Panc1 (cell line): ENCODE measurements around the gene PSMD1. TPM values are rescaled to one million over a fixed set of nuclear protein-coding genes. Genes with fewer than 3 reads are reported as not detected.

Experiments
- ATAC-seq: fragments of 200-7000 bp; cut with Tn5 transposase; 2 replicates; pipeline ENCODE4 v1.9.1; 2020; ENCODE audit warnings: mild to moderate bottlenecking, moderate library complexity
- BruUV-seq: library from RNA; stranded (reverse); fragments of 400-500 nt; replicated peaks from 2 replicates; lab custom pipeline; 2021; lab: Mats Ljungman, UMichigan
- CTCF ChIA-PET: fragments of 300-600 bp; sonication (Branson Sonifier 250); formaldehyde crosslinking; loops from one replicate; lab custom pipeline; 2022; ENCODE audit warnings: antibody characterized with exemption; lab: Charles Lee
- POLR2A ChIA-PET: fragments of 300-600 bp; sonication (Branson Sonifier 250); formaldehyde crosslinking; loops from one replicate; lab custom pipeline; 2022; ENCODE audit warnings: antibody characterized with exemption; lab: Charles Lee
- DNase-seq: peaks from one replicate; pipeline ENCODE4 v3.0.0-alpha.2; 2010; ENCODE audit warnings: low read depth, low spot score
- H3K27ac ChIP-seq: 2 replicates; pipeline ENCODE4 v1.5.1; 2011; ENCODE audit warnings: mild to moderate bottlenecking, low read length, inconsistent platforms
- H3K27me3 ChIP-seq: fragments of 200-500 bp; sonication (Bioruptor generic); 2 replicates; pipeline ENCODE4 v1.6.0; 2014; ENCODE audit warnings: low read length, inconsistent platforms; ENCODE audit not compliant: control insufficient read depth, insufficient read depth
- H3K36me3 ChIP-seq: fragments of 200-500 bp; sonication (Bioruptor generic); 2 replicates; pipeline ENCODE4 v1.5.1; 2014; ENCODE audit warnings: inconsistent platforms, mild to moderate bottlenecking, low read length, moderate library complexity; ENCODE audit not compliant: control insufficient read depth, insufficient read depth
- H3K4me1 ChIP-seq: 2 replicates; pipeline ENCODE4 v1.5.1; 2011; ENCODE audit warnings: inconsistent platforms, mild to moderate bottlenecking, low read length, moderate library complexity; ENCODE audit not compliant: control insufficient read depth, insufficient read depth
- H3K4me3 ChIP-seq, 2 experiments: 2 replicates each; pipeline ENCODE4 v1.5.1; 2011 to 2012; ENCODE audit warnings: low read depth in 2 of 2, low read length in 2 of 2, mild to moderate bottlenecking in 2 of 2, inconsistent platforms in 1 of 2, moderate library complexity in 1 of 2
- H3K9me3 ChIP-seq: fragments of 200-500 bp; sonication (Bioruptor generic); 2 replicates; pipeline ENCODE4 v1.5.1; 2014; ENCODE audit warnings: low read depth, mild to moderate bottlenecking, inconsistent platforms, low read length, moderate library complexity; ENCODE audit not compliant: control insufficient read depth, insufficient read depth
- CTCF ChIP-seq: fragments of 450-650 bp; IDR thresholded peaks from 2 replicates; pipeline ENCODE4 v1.5.1; 2017; ENCODE audit warnings: mild to moderate bottlenecking
- POLR2AphosphoS5 ChIP-seq: IDR thresholded peaks from 2 replicates; pipeline ENCODE4 v1.6.1; 2012; ENCODE audit warnings: mild to moderate bottlenecking, low read depth, low read length, moderate library complexity
- REST ChIP-seq, 2 experiments: IDR thresholded peaks; 2 replicates each; pipeline ENCODE4 v1.6.1; 2011 to 2012; ENCODE audit warnings: low read depth in 2 of 2, control low read depth in 1 of 2, low read length in 1 of 2, mild to moderate bottlenecking in 1 of 2, moderate library complexity in 1 of 2; ENCODE audit not compliant: insufficient read depth in 1 of 2
- SIN3A ChIP-seq: IDR thresholded peaks from 2 replicates; pipeline ENCODE4 v1.6.1; 2012; ENCODE audit warnings: low read depth, mild to moderate bottlenecking, low read length, moderate library complexity, borderline replicate concordance; ENCODE audit not compliant: insufficient read depth
- TCF7L2 ChIP-seq: IDR thresholded peaks from 2 replicates; pipeline ENCODE4 v1.6.1; 2011; ENCODE audit warnings: mild to moderate bottlenecking, low read depth, low read length, inconsistent platforms
- in situ Hi-C: cut with HindIII; loops from 2 replicates; pipeline ENCODE4 v1.10.0; 2016; ENCODE audit warnings: low sequenced_read_pairs, low pct_unique_long_range_greater_than_20kb
- intact Hi-C: fragments of 100-400 bp; cut with micrococcal nuclease; formaldehyde crosslinking; loops from one replicate; pipeline ENCODE4 v1.10.0; 2022; ENCODE audit not compliant: unreplicated experiment
- total RNA-seq: library from RNA; stranded (reverse); gene quantifications from one replicate; pipeline ENCODE4 v1.2.1, GENCODE V29; 2021; ENCODE audit not compliant: unreplicated experiment

The PSMD1 gene
- total RNA-seq, 1 experiment from 2014 or later = 146 TPM

GRCh38 chr2:231172025-231172424 is 115.4 kb downstream of the PSMD1 start:
- ATAC-seq (no peak), DNase-seq (no peak)
- CTCF ChIA-PET = no interaction called here
- in situ Hi-C loops (no loop called here), intact Hi-C loops (no loop called here)
- Histone ChIP-seq H3K36me3 (peaks cover 23% of the 10 kb centered on the region), H3K9me3 (no peaks in the 10 kb centered on the region), H3K27ac (no peak overlapping the region), H3K4me3 (no peak overlapping the region), H3K4me1 (no peaks in the 10 kb centered on the region), H3K27me3 (no peaks in the 10 kb centered on the region)
- BruUV-seq = no TSS peak
- POLR2A ChIA-PET = no interaction called here
- TF ChIP-seq TCF7L2 = no peak
- no peak for TF ChIP-seq REST (IDR thresholded peaks at IDR 0.05; ENCODE audit: insufficient read depth in 1 of 2, low read depth in 2 of 2, low read length in 1 of 2)
- TF ChIP-seq SIN3A = no peak
- TF ChIP-seq CTCF = no peak
- TF ChIP-seq POLR2AphosphoS5 = no peak

DNA sequence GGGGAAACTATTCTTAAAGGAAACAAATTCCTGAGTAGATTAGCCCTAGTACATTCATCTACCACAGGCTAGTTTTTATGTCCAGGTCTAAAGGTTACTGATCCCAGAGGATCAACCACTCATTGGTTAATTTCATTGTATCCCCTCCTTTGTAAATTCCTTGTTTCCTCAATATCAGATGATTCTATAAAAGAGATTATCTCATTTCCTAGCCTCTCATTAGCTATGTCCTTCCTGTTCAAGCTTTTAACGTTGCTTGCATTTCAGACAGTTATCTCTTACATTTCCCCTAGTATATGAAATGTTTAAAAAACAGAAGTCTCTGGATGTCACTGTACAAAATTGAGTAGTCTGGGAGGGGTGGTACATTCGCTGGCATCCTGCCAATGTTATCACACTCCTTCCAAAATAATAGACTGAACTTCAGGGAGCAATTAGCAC is 117.6 kb downstream of the PSMD1 start:
- TF ChIP-seq POLR2AphosphoS5 (no peak), REST (IDR thresholded peaks at IDR 0.05; ENCODE audit: insufficient read depth in 1 of 2, low read depth in 2 of 2, low read length in 1 of 2) (no peak), TCF7L2 (no peak), CTCF (no peak)
- Histone ChIP-seq H3K4me3 (no peak overlapping the region), H3K9me3 (no peaks in the 10 kb centered on the region), H3K27me3 (no peaks in the 10 kb centered on the region), H3K36me3 (peaks cover 18% of the 10 kb centered on the region; the same call in 1 of the 2 replicates), H3K27ac (no peak overlapping the region), H3K4me1 (no peaks in the 10 kb centered on the region)
- ChIA-PET POLR2A (no interaction called here), CTCF (no interaction called here)
- ATAC-seq (no peak), DNase-seq (no peak)
- BruUV-seq = no TSS peak
- intact Hi-C loops = no loop called here
- in situ Hi-C loops = no loop called here
